ENCODE measurements around the gene PLCG2.

The PLCG2 gene

DNA sequence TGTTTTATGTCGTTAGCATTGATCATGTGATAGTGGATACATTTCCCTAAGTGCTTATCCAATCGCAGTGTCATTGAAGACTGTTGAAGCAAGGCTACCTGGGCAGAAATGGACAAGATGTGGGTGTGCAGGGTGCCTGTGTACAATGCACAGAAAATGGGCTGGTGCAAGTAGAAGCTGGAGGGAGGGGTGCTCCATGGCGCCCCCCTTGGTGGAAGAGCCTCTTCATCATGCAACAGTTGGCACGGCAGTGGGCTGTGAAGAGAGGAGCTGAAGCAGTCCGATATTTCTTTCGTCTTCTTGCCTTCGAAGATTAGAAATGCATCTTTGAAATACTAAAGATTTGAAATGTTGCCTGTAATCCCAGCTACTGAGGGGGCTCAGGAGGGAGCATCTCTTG, 100.5 kb downstream of the PLCG2 start:
- DNase-seq (ENCODE audit: low read depth), result no peak

DNA sequence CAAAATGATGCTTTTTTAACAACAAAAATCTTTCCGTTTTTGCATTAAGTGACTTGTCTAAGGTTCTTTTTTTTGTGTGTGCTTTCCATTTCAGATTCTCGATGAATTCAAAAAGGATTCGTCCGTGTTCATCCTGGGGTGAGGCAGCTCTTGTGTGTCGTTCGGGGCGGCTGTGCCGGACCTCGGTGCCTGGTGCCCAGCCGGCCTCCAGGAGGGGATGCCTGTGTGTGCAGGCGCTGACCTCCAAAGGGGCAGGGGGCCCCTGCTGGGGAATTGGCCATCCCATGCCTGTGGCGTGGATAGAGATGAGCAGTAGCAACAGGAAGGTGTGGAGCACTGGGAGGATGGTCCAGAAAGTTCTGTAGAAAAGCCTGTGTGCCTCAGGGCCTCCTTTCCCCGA, 101.7 kb downstream of the PLCG2 start:
- DNase-seq (ENCODE audit: low read depth), result no peak

DNA sequence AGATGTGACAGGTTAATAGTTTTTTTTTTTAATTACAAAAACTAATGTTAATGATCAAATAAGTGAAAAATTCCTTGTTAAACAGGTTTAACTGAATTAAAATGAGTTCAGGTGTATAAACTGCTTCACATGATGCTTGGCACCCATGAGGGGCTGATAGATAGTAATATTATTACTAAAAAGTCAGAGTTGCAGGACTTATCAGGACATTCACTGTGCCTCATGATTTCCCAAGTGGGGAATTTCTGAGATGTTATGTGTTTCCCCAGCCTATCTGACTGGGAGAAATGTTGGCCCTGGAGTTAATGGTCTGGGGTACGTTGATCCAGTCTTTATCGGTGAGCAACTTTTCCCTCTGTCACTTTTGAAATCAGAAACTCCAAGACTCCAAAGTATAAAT, 102.1 kb downstream of the PLCG2 start:
- no peak for DNase-seq (ENCODE audit: low read depth)

DNA sequence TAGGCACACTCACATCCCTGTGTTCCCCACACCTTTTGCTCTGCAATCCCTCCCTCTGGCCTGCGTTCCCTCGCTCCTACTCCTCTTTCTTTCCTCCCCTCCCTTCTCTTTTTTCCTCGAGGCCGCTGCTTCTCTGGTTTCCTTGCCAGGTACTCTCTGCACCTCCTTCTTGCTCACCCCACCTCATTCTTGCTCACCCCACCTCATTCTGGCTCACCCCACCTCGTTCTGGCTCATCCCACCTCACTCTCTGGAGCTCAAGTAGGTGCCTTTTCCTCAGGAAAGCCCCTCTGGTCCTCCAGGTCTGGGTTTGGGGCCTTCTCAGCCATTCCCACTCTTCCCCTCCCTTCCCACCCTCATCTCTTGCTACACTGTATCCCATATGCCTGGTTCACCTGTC, 103.5 kb downstream of the PLCG2 start:
- no peak for DNase-seq (ENCODE audit: low read depth)

DNA sequence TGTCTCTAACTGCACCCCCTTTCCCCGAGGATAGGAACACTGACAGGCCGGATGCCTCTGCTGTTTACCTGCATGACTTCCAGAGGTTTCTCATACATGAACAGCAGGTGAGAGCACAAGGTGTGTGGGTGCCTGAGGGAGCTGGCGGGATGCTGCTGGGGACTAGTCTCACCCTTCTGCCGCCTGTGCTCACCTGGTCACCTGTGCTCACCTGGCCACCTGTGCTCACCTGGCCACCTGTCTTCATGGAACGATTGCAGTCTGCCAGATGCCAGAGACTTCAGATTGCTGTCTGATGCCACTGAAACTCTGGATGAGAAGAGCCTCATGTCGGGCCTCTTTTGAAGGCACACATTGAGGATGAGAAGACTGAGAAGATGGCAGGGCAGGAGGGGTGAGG, 104.1 kb downstream of the PLCG2 start:
- no peak for DNase-seq (ENCODE audit: low read depth)

DNA sequence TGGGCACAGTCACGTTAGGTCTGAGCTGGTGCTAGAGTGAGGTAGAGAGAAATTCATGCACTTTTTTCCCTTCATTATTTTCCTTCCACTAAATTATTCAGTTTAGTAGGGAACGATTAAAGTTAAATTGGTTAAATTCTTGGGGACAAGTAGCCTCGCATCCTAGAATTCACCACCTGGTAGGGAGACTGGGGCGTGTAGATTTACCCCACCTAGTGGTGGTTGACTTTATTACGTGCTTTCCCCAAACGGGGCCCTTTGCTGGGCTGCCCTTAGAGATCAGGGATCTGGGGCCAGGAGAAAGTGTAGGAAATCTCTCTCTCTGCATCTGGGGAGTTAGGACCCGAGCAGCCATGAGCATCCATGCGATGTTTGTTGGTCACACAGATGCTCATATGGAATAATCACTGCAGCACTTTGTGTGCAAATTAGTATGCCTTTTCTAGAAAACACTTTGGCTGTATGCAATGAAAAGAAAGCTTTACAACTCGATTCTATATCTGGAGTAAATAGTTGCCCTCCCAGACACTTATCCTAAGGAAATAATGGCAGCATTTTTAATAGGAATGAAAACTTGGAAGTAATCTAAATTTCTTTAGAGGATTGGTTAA, 107.0 kb downstream of the PLCG2 start:
- no peak for DNase-seq (ENCODE audit: low read depth)

DNA sequence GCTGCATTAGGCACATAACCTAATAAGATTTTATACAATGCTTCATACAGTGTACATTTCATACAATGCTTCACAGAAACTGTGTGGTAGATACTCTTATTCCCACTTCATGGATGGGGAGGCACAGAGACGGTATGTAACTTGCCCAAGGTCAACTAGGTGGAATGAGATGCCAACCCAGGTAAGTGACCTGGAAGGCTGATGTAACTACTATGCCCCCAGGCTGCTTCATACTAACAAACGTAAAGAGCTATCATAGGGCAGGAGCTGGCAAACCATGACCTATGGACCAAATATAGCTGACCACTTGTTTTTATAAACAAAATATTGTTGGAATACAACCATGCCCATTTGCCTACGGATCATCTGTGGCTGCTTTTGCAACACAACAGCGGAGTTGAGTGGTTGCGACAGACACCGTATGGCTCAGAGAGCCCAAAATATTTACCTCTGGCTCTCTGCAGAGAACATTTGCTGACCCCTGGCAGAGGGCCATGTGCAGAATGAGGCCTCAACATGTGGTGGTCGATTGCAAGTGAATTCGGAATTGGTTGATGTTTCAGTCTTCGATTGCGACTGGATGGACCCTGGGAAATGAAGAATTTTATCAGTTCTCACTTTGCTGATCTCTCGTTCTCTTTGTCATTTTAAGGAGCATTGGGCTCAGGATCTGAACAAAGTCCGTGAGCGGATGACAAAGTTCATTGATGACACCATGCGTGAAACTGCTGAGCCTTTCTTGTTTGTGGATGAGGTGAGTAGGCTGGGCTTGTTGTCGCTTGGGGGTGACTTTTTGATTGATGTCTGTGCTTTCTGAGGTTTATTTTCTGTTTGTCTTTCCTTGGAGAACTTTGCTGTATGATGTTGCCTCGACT, 109.7 kb downstream of the PLCG2 start:
- DNase-seq (ENCODE audit: low read depth), result no peak

DNA sequence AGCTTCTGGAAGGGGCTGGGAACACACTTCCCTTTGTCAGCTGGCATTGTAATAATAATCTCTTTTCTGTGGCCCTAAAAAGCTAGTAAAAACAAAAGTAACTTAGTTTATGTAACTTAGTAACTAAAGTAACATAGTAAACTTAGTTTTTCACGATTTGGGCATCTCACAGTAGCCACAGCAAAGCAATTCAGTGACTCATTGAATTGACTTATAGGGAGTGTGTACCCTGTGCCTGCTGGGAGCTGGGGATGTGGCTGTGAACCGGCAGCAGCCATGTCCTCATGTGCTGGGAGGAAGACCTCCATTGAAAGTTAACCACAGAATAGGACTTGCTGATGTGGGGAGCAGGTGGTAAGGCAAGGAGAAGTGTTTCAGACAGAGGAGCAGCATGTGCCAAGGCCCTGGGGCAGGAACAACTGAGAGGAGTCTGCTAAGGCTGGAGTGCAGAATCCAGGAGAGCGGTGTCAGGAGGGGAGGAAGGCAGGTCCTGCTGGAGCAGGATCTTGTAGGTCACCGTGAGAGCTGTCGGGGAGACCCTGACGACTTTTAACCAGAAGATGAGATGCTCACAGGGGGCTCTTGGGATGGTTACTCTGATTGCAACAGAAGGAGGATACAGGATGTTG, 112.8 kb downstream of the PLCG2 start:
- DNase-seq (ENCODE audit: low read depth), result no peak

DNA sequence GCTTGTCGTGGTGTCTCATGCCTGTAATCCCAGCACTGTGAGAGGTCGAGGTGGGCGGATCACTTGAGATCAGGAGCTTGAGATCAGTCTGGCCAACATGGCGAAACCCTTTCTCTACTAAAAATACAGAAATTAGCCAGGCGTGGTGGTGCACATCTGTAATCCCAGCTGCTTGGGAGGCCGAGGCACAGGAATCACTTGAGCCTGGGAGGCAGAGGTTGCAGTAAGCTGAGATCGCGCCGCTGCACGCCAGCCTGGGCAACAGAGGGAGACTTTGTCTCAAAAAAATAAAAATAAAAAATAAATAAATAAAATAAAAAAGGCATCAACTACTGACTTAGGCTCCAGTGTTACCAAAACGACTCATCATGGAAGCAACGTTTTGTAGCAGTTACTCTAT, 115.5 kb downstream of the PLCG2 start:
- no peak for DNase-seq (ENCODE audit: low read depth)

DNA sequence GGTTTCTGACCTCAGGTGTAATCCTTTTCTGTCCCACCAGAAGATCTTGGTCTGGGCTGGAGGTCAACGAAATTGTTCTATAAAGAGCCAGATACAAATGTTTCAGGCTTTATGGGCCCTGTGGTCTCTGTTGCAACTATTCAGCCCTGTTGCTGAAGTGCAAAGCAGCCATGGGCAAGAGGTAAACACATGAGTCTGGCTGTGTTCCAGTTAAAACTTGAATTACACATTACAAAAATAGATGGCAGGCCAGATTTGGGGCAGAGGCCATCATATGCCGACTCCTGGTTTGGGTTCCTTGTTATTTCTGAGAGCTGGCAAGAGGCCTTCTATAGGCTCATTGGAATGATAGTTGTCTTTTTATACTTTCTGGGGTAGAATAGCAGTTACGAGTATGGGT, 117.8 kb downstream of the PLCG2 start:
- no peak for DNase-seq (ENCODE audit: low read depth)

DNA sequence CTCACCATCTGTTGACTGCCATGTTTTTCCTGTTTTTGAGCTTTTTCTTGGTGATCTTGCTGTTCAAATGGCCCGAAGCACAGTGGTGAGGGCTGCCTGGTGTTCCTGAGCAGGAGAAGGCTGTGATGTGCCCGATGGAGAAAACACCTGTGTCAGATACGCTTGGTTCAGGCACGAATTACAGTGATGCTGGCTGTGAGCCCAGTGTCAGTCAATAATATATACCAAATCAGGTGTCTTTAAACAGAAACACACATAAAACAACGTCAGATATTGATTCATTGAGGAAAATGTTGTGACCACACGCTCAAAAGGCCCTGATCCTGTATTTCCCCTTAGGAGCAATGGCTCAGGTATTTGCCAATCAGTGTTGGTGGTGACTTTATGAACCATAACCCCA, 120.5 kb downstream of the PLCG2 start:
- no peak for DNase-seq (ENCODE audit: low read depth)

DNA sequence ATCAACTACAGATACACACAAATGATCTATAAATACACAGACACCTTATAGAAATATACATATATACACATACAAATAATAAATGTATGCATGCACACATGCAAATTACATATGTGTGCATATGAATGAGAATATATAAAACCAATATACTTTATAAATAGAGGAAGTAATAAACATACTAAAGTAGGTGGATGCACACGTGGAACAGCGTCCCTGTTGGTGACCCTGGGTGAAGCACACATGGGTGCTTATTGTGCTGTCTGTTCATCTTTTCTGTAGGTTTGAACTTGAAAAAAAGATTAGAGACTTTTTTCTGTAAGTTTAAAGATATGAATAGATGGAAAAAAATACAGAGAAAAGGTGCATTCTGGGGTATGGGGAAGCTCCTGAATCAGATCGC, 120.9 kb downstream of the PLCG2 start:
- no peak for DNase-seq (ENCODE audit: low read depth)

DNA sequence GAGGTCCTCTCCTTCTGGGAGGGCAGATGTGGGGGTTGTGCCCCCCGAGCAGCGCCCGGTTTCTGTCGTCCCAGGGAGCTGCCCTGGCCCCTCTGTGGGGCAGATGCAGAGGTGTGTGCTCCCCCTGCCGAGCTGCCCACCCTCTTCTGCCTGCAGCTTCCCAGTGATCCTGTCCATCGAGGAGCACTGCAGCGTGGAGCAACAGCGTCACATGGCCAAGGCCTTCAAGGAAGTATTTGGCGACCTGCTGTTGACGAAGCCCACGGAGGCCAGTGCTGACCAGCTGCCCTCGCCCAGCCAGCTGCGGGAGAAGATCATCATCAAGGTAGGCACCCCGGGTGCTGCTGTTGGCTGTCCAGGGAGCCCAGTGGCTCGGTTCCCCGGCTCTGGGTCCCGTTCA, 121.4 kb downstream of the PLCG2 start:
- DNase-seq (ENCODE audit: low read depth), result no peak

DNA sequence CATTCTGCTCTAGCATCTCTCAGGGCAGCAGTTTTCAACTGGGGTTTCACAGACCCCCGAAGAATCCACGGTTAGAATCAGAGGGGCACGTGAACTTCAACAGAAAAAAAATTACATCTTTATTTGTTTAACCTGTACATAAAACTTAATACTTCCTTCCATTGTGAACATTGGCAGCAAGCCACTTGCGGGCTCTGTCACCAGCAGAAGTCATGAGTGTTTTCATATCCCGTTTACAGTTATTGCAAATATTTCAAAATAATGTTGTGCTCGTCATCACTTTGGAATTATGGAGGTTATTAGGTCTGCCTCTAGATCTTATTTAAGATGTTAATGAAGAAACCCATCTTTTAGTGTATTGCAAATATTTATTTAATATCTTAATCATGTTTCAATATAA, 122.4 kb downstream of the PLCG2 start:
- DNase-seq (ENCODE audit: low read depth), result no peak

DNA sequence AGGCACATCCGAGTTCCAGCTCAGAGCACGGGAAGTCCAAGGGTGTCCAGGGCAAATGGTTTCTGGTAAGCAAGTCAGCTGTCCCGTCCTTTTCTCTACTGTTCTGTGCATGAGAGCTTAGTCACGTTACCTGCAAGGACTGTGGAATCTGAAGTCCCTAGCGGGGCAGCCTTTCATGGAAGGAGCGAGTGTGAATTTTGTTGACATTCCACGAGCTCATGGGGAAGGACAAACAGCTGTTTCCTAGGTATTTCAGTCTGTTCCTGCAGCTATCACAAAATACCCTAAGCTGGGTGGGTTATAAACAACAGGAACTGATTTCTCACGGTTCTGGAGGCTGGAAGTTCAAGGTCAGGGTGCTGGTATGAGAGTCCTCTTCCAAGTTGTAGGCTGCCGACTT, 122.9 kb downstream of the PLCG2 start:
- no peak for DNase-seq (ENCODE audit: low read depth)

DNA sequence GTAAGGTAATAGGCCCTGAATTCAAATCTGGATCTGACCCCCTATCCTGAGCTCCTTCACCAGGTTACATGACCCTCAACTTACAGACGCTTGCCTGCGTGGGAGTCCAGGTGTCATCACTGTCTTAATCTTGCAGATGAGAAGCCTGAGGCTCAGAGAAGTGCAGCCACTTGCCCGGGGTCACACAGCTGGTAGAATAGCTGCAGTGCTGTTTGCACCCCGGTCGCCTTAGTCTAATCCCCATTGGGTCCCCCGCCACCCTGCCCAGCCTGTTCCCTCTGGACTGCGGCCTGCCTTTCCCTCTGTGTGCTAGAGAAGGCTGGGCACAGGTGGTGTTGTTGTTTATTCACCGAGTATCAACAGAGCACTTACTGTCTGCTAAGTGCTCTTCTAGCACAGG, 125.2 kb downstream of the PLCG2 start:
- DNase-seq (ENCODE audit: low read depth), result no peak

DNA sequence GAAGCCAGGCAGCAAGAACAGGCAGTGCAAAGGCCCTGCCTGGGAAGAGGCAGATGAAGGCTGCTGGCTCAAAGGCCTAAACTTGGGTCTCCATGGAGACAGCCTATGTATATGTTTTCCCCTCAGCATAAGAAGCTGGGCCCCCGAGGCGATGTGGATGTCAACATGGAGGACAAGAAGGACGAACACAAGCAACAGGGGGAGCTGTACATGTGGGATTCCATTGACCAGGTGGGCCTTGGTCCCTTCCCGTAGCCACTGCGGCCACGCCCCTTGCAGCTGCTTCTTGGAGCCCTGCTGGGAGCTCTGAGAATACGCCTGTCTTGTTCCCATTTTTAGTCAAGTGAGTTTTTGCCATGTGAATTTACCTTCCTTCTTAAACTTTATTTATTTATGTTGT, 126.2 kb downstream of the PLCG2 start:
- no peak for DNase-seq (ENCODE audit: low read depth)

DNA sequence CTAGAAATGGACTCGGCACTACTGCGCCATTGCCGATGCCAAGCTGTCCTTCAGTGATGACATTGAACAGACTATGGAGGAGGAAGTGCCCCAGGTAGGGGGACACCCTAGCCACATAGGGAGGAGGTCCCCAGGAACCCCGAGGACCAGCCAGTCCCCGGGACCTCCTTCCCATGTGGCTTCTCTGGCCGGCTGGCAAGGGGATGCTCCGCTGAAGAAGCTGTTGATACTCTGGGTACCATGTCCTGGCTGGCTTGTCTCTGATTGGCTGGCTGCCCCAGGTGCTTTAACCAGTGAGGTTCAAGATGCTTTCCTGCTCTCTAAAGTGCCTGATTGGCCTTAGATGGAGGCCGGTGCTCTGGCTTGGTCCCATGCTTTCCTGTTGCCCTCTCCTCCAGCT, 128.6 kb downstream of the PLCG2 start:
- no peak for DNase-seq (ENCODE audit: low read depth)

DNA sequence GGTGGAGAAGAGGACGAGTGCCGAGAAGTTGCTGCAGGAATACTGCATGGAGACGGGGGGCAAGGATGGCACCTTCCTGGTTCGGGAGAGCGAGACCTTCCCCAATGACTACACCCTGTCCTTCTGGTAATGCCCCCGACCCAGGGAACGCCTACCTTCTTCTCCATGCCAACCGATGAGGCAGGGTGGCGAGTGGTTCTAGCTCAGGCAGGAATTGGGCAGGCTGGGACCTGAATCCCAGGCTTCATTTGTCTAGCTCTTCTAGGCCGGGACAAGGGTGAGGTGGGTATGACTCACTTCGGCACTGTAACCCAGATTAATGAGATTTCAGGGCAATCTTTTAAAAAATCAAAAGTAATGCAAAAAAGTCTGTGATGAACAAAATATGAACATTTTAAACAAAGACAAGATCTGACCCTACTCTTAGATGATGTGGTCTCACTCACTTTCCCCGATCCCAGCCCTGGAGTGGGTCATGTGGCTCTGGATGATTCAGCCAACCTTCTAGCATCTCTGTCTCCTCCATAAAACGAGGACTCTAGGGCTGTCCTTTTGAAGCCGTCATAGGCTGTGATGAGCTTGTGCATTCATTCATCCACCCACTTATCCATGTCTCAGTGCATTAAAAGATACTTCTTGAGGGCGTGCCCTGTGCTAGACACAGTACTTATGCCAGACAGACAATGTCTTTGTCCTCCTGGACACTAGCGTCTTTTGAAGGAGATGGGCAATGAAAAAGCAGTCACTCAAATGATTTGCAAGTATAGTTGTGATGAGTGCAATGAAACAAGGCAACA, 129.6 kb downstream of the PLCG2 start:
- DNase-seq (ENCODE audit: low read depth), result no peak

DNA sequence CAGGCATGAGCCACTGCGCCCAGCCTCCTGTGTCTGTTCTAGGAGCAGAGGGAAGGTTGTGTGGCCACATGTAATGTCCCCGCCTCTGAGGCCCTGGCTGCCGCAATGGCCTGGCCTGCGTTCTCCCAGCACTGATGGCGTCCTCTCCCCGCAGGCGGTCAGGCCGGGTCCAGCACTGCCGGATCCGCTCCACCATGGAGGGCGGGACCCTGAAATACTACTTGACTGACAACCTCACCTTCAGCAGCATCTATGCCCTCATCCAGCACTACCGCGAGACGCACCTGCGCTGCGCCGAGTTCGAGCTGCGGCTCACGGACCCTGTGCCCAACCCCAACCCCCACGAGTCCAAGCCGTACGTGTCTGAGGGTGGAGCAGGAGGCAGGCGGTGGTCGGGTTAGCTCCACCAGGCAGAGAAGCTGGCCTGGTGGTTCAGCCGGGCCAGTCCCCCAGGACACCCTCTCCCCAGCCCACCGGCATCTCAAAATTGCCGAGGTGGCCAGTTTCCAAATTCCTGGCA, 131.3 kb downstream of the PLCG2 start:
- DNase-seq (ENCODE audit: low read depth), result no peak

DNA sequence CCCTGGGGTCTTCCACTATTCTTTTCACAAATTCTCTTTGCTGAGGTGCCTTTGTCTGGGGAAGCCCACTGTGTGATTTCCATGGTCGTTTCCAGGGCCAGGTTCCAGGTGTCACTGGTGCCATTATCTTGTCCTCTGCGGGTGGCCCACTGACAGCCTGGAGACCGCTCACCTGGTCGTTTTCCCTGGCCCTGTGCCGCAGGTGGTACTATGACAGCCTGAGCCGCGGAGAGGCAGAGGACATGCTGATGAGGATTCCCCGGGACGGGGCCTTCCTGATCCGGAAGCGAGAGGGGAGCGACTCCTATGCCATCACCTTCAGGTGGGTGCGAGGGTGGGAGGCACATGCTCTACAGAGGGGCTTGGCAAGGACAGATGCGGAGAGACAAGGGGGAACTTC, 133.3 kb downstream of the PLCG2 start:
- DNase-seq (ENCODE audit: low read depth), result no peak

DNA sequence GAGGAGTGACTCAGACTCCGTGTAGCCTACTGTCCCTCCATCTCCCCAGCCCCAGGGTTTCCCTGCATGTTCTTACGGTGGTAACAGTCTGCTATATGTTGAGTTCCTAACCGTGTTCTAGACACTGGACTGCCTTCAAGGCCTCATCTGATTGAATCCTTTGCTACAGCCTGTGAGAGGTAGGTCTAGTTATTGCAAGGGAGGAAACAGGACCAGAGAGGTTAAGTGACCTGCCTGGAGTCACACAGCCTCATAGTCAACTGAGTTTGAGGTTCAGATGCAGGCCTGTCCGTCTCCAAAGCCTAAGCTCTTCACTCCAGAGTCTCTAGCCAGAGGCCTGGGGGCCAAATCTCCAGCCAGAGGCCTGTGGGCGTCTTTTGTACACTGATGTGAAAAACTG, 134.1 kb downstream of the PLCG2 start:
- no peak for DNase-seq (ENCODE audit: low read depth)
